HepG2 (cell line): Measurements from ENCODE around the gene WDHD1. TPM values are rescaled to one million over a fixed set of nuclear protein-coding genes. Genes with fewer than 3 reads are reported as not detected.

Experiments used
- ATF4 ChIP-seq, 2 experiments: fragments of 450-650 bp in 1 of 2; sonication (generic) in 1 of 2; formaldehyde crosslinking; IDR thresholded peaks; 2 replicates each; pipeline versions ENCODE4 v1.5.0 to v1.8.0; 2020 to 2022; ENCODE audit warnings: mild to moderate bottlenecking in 1 of 2, missing genetic modification reagents in 1 of 2
- DPF2 ChIP-seq: sonication (generic); formaldehyde crosslinking; IDR thresholded peaks from 2 replicates; pipeline ENCODE4 v1.4.0; 2020; ENCODE audit warnings: mild to moderate bottlenecking, low read depth, missing genetic modification reagents, borderline replicate concordance
- NFAT5 ChIP-seq: sonication (generic); formaldehyde crosslinking; IDR thresholded peaks from 2 replicates; pipeline ENCODE4 v1.4.0; 2020; ENCODE audit warnings: missing genetic modification reagents
- NR0B2 ChIP-seq: sonication (generic); formaldehyde crosslinking; IDR thresholded peaks from 2 replicates; pipeline ENCODE4 v1.4.0; 2020; ENCODE audit warnings: mild to moderate bottlenecking, missing genetic modification reagents
- NR2F6 ChIP-seq, 2 experiments: IDR thresholded peaks; 2 replicates each; pipeline ENCODE4 v1.6.1; 2016; ENCODE audit warnings: antibody characterized with exemption in 1 of 2, mild to moderate bottlenecking in 1 of 2
- RFXAP ChIP-seq: sonication (generic); formaldehyde crosslinking; IDR thresholded peaks from 2 replicates; pipeline ENCODE4 v1.4.0; 2020; ENCODE audit warnings: missing genetic modification reagents, borderline replicate concordance
- RNF219 ChIP-seq: sonication (generic); formaldehyde crosslinking; IDR thresholded peaks from 2 replicates; pipeline ENCODE4 v1.5.0; 2020; ENCODE audit warnings: mild to moderate bottlenecking, missing genetic modification reagents
- SNAPC2 ChIP-seq: sonication (generic); formaldehyde crosslinking; IDR thresholded peaks from 2 replicates; pipeline ENCODE4 v1.8.1; 2022; ENCODE audit warnings: mild to moderate bottlenecking, missing genetic modification reagents
- STAT5B ChIP-seq: sonication (generic); formaldehyde crosslinking; IDR thresholded peaks from 2 replicates; pipeline ENCODE4 v1.4.0; 2020; ENCODE audit warnings: missing genetic modification reagents
- TBL1XR1 ChIP-seq: fragments of 150-350 bp; IDR thresholded peaks from 2 replicates; pipeline ENCODE4 v1.6.1; 2014; ENCODE audit warnings: borderline replicate concordance, low read length; ENCODE audit not compliant: partially characterized antibody
- TEAD3 ChIP-seq: optimal IDR thresholded peaks from 2 replicates; pipeline ENCODE3; 2016; ENCODE audit warnings: borderline replicate concordance
- TOPORS ChIP-seq: sonication (generic); formaldehyde crosslinking; IDR thresholded peaks from 2 replicates; pipeline ENCODE4 v1.8.0; 2023; ENCODE audit warnings: mild to moderate bottlenecking, missing genetic modification reagents
- ZNF138 ChIP-seq: sonication (generic); formaldehyde crosslinking; IDR thresholded peaks from 2 replicates; pipeline ENCODE4 v1.5.0; 2020; ENCODE audit warnings: mild to moderate bottlenecking, low read depth, missing genetic modification reagents
- ZNF317 ChIP-seq: sonication (generic); formaldehyde crosslinking; IDR thresholded peaks from 2 replicates; pipeline ENCODE4 v1.5.0; 2020; ENCODE audit warnings: mild to moderate bottlenecking, missing genetic modification reagents
- ZNF569 ChIP-seq: sonication (generic); formaldehyde crosslinking; IDR thresholded peaks from 2 replicates; pipeline ENCODE4 v1.5.0; 2020; ENCODE audit warnings: mild to moderate bottlenecking, missing genetic modification reagents, moderate library complexity, borderline replicate concordance
- ZNF577 ChIP-seq: sonication (generic); formaldehyde crosslinking; IDR thresholded peaks from 2 replicates; pipeline ENCODE4 v1.4.0; 2020; ENCODE audit warnings: mild to moderate bottlenecking, low read depth, missing genetic modification reagents, borderline replicate concordance
- ZNF674 ChIP-seq: sonication (generic); formaldehyde crosslinking; IDR thresholded peaks from 2 replicates; pipeline ENCODE4 v1.5.0; 2020; ENCODE audit warnings: low read depth, mild to moderate bottlenecking, missing genetic modification reagents
- polyA plus RNA-seq, 8 experiments: library from polyadenylated mRNA; depleted of rRNA in 3 of 8; stranded (reverse) in 7 of 8; unstranded in 1 of 8; fragments of >200 nt; fragmentation: Illumina TruSeq in 4 of 8; extraction: Trizol in 4 of 8; gene quantifications; 2 replicates each; pipeline versions ENCODE4 v1.2.1 to v1.2.3, GENCODE V29; 2011 to 2016; ENCODE audit warnings: low read depth in 4 of 8, missing spikeins in 1 of 8, mixed read lengths in 1 of 8; ENCODE audit not compliant: insufficient read depth in 1 of 8
- total RNA-seq, 5 experiments: library from RNA; depleted of rRNA; stranded (reverse); fragments of >200 nt; fragmentation: Illumina TruSeq; extraction: Trizol; gene quantifications; 2 replicates each; pipeline ENCODE4 v1.2.3, GENCODE V29; 2016; ENCODE audit warnings: low read depth in 1 of 5

WDHD1 gene
- total and polyA plus RNA-seq, 2 of the 13 experiments (the other 11 are each of a cell fraction or from before 2014, with no cell fraction given): 5.5 to 27.5 TPM

- TF ChIP-seq ZNF138 (0 out of 2 replicates have a peak, but pooled peaks have one; percentile 63), DPF2 (CRISPR knock-in tag) (no peak), ZNF577 (CRISPR knock-in tag) (no peak), NR0B2 (no peak), ATF4 (CRISPR knock-in tag; IDR thresholded peaks at IDR 0.05) (no peak; a peak in 1 of 4 replicates), TEAD3 (CRISPR knock-in tag) (no peak), NR2F6 (IDR thresholded peaks at IDR 0.05) (0 out of 2 replicates have a peak, but pooled peaks have one; percentile 55), NR2F6 (CRISPR knock-in tag; IDR thresholded peaks at IDR 0.05) (peak; percentile 52; the same call in 1 of the 2 replicates), SNAPC2 (CRISPR knock-in tag) (0 out of 2 replicates have a peak, but pooled peaks have one; percentile 6), NFAT5 (no peak), RNF219 (CRISPR knock-in tag) (no peak), STAT5B (CRISPR knock-in tag) (no peak; the same call in 1 of the 2 replicates), TOPORS (no peak), ZNF674 (CRISPR knock-in tag) (no peak; the same call in 1 of the 2 replicates), ZNF569 (CRISPR knock-in tag) (no peak), ZNF317 (CRISPR knock-in tag) (no peak), TBL1XR1 (no peak), RFXAP (0 out of 2 replicates have a peak, but pooled peaks have one; percentile 54)
Observed at GRCh38 chr14:54902521-54903420, 124.1 kb downstream of the WDHD1 start, which contains the start of gene GCH1 (continued).
